ENCODE measurements around the gene ROR2.

ROR2 gene

DNA sequence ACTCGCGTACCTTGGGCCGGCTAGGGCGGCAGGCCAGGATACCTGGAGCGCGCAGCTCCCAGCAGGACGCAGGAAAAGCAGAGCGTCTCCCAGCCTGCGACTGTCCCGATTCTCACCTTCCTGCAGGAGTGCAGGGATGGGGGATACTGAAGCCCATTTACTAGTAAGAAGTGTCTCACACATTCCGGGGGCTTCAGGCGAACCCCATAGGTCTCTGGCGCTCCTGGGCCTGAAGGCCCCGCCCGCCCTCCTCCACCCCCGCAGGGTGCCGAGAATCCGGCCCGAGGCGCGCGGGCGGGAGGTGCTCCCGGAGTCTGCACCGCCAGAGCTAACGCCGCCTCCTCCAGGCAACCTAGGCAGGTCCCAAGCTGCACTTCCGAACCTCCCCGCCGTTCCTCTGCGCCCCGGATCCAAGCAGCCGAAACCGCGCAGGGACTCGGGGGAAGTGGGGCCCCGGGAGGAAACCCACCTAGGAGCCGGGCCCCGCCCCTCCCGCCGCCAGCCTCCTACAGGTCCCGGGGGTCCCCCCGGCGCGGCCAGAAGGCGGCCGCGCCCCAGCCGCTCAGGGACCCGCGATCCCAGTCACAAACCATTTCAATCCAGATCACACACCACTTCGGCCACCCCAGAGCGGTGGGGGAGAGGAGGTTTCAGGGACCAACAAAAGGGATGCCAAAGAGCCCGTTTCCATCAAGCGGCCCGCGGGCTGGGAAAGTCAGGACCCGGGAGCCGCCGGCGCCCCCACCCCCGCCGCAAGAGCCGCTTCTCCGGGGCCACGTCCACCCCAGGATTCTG lies 1.2 kb downstream of the ROR2 start:
- DNase-seq: no peak

DNA sequence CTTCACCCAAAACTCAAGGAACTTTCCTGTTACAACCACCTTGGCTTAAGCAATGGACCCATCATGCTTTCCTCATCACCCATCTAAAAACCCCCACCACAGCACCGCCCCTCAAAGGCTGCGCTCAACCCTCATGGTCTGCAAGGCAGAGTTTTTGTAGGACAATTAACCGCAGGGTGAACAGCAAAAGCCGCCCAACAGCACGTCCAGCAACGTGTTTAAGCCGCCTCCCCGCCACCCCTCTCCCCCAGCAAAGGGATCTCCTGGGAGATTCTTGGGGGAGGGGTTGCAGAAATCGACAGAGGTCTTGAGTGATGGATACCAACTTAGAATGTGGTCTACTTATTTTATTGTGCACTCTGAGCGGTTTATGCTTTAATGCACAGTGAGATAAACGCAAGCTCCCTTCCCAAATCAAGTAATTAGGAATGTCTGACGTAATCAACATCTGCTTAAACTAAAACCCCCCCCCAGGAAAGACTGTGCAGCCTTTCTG lies 1.9 kb downstream of the ROR2 start:
- no peak for DNase-seq

DNA sequence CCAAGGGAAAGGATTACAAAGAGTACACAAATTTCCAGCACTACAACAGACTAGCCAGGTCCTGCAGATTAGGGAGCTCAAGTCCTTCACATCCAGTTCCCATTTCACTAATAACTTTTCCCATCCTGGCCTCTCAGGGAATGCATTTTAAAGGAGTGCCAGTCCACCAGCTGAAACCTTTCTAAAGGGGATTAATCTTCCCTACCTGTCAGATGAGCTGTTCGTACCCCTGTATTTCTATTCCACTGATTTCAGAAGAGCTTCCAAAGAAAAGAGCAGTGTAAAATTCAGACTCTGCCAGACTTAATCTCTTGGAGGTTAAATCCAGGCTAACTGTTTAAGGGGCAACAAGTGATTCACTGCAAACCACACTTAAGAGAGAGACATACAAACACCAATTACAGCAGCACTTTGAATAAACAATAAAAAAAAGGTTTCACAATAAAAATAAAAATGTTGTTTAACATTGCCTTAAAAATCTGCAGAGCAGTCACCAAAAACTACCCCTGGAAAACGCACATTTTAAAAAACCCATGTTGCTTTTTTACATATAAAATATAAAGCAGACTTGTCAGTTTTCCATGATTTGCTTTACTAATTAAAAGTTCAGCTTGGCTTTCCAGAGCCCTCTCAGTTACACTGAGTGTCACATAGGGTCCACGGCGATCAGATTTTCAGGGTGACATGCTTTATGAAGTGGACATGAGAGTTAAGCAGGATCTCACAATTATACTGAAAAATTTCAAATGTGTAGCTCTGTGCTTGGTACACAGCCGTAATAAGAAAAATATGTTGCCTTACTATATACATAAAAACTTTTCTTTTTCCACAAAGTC lies 3.2 kb downstream of the ROR2 start:
- DNase-seq: no peak

DNA sequence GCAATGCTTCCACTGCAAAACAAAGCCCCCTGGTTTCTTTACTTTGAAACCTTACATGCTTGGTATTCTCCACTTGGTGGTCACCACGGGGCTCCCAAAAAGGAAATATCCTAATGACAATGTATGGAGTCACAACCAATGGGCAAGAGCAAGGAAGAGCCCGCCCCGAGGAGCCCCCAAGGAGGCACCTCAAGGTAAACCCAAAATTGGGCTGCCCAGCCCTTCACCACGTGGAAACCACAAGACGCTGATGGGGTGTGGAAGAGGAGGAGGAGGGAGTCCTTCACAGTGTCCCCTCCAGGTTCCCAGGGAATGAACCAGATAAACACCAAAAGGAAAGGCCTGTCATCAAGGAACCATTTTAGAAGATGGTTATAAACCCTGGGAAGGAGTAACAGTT lies 3.8 kb downstream of the ROR2 start:
- no peak for DNase-seq

DNA sequence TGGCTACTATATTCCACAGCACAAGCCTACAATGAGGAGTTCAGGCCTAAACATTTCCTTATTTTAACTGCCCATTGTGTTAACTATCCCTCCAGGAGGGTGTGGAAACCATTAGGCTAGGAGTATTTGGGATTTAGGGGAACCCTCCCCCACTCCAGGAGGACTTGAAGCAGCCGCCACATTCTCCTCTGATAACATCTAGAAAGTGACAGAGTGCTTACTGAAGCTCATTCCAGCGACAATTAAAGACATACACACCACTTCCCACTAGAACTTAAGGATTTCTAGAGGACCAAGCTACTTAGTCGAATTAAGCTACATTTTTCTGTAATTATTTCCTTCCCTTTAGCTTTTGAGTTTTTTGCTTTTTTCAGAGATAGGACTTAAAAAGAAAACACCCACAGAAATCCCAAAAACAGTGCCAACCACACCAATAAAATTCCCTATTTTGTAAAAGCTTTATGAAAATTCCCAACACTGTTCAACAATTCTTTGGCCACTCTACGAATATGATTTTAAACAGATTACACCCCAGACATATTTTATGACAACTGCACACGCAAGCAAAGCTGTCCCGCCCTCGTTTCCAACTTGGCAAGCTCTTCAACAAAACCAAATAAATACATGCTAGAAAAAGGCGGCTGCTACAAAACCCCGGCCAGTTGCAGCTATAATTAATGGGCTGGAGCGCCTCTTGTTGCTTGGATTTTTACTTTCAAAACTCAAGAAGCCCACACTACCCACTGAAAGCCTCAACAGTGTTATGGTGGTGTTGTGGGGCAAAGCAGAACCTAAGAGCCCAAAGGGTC lies 4.5 kb downstream of the ROR2 start:
- DNase-seq: no peak

DNA sequence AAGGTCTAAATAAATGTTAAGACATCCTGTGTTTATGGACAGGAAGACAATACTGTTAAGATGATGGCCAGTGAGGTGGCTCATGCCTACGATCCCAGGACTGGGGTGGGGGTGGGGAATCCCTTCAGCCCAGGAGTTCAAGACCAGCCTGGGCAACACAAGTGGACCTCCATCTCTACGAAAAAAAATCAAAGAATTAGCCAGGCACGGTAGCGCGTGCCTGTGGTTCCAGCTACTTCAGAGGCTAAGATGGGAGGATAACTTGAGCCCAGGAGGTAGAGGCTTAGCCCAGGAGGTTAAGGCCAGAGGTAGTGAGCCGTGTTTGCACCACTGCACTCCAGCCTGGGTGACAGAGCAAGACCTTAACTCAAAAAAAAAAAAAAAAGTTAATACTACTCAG lies 5.3 kb downstream of the ROR2 start:
- DNase-seq: no peak

DNA sequence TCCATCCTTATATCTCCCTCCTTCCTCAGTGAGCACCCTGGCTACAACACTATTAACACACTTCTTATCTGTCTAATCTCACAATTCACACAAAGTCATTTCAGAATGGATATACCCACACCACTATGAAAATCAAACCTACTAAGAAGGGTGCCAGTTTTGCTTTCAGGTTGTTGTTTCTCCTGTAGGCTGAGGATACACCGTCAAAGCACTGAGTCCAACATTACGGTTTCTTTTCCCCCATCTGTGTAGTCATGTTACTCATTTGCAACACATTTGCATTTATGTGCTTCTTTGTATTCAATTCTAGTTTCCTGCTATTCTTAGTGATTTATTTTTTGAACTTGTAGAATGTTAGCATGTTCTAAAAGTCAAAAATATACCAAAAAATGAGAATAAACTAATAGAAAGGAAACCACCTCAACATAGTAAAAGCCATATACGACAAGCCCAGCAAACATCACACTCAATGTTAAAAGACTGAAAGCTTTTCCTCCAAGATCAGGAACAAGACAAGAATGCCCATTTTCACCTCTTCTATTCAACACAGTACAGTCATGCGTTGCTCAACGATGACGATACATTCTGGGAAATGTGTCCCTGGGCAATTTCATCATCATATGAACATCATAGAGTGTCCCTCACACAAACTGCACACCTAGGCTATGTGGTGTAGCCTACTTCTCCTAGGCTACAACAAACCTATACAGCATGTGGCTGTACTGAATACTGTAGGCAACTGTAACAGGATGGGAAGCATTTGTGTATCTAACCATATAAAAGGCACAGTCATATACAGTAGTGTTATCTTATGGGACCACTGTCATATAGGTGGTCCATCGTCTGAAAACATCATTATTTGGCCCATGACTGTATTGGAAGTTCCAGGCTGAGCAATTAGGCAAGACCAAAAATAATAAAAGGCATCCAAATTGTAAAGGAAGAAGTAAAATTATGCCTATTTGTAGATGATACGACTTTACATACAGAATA lies 6.3 kb downstream of the ROR2 start:
- no peak for DNase-seq

DNA sequence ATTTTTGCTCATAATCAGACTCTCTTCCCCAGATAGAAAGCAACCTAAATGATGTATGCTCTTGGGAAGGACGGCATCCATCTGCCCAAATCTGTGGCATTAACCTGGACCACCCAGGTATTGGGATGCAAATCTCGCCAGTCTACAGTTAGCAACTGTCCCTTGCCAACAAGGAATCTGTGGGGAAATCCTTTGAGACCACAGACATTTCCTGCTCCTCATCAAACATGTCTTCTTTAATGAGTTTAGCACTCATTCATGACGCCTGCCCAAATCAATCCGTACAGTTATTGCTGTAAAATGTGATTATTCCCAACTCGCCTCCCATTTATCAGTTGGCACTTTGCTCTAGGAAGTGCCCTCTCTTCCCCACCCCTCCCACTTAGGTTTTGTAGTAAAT lies 7.8 kb downstream of the ROR2 start:
- DNase-seq: no peak

DNA sequence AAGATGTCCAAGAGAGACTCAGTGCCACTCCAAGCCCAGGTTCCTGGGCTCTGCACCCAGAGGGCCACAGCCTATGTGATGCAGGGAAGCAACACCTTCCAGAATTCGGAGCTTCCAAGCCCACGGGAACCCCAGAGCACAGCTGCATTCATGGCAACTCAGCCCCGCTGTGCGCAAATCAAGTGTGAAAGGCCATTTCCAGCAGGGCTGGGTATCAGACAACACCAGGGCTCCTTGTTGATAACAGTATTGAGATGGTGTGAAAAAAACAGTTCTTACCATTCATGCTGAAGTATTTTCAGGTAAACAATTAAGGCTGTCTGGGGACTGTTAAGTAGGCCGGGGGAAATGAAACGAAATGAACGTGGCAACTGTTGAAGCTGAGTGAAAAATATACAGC lies 10.1 kb downstream of the ROR2 start:
- no peak for DNase-seq

DNA sequence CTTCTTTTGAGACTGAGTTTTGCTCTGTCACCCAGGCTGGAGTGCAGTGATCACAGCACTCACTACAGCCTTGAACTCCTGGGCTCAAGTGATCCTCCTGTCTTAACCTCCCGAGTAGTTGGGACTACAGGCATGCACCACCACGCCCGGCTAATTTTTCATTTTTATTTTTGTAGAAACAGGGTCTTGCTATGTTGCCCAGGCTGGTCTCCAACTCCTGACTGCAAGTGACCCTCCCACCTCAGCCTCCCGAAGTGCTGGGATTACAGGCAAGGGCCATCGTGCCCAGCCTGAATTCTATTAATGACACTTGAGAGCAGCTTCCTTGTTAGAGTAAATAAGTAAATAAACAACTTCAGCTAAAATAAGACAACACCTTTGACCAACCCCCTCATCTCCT lies 12.3 kb downstream of the ROR2 start:
- DNase-seq: no peak

DNA sequence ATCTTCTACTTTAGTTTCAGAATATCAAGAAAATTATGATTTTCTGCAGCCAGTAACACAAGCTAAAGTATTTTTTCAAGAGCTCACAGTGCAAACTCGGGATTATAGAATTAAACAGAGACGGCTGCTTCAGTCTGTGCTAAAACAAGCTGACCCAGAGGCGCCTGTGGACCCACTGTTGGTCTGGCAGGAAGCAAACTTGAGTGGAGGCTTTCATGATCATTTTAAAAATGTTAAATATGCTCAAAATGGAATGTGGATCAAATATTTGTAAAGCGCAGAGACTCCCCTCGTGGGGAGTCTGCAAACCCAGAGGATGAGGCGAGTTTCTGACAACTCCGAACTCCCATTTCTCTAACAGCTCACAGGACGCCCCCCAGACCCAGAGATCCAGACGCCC lies 13.0 kb downstream of the ROR2 start:
- no peak for DNase-seq

DNA sequence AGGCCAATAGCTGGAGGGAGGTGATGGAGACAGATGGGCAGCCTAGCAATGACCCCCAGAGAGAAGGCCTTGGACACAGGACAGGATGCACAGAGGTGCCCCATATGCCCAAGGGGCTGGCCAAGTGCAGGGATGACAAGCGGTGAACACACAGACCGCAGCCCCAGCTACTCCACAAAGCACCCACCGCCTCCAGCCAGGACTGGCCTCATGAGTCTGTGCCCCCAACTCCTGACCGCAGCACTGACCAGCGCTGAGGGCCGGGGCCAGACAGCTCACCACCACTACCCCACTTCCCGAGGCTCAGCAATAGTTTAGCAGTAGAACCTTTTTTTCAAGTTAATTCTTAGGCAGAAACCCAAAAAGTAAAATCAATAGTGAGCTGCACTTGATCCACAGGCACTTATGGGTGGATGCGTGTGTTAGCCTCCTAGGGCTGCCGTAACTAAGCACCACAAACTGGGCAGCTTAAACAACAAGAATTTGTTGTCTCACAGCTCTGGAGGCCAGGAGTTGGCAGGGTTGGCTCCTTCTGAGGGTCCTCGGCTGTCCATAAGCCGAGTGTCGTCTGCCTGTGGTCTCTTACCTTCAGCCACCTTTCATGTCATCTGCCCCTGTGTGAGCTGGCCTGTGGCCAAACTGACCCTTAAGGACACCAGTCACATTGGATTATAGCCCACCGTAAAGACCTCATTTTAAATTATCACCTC lies 14.1 kb downstream of the ROR2 start:
- no peak for DNase-seq

DNA sequence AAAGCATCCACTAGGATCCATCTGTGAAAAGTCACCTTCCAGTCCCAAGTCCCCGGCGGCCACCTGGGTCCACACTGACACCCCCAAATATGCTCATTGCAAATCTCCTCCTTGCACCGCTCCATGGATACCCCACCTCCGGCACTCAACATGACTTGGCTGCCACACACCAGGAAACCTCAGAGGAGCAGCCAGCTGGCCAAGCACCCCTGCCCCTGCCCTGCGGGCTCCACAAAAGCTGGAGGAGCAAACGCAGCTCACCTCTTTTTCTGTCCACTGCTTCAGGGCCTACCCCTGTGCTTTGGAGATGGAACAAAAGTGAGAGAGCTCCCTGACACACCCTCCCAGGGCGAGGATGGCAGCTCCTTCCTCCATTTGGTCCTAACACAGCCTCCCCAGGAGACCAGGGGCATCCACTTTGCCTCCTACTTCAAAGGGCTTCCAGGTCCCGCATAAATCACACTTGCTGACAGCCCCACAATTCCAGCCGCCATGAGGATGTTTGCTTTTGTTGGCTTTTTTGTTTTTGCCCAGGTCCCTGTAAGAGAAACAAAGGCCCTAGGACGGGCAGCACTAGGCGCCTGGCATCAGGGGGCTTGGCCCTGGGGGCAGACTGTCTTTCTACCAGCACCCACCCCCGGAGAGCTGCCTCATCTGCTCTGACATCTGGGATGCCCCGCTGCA lies 14.8 kb downstream of the ROR2 start:
- DNase-seq: no peak

DNA sequence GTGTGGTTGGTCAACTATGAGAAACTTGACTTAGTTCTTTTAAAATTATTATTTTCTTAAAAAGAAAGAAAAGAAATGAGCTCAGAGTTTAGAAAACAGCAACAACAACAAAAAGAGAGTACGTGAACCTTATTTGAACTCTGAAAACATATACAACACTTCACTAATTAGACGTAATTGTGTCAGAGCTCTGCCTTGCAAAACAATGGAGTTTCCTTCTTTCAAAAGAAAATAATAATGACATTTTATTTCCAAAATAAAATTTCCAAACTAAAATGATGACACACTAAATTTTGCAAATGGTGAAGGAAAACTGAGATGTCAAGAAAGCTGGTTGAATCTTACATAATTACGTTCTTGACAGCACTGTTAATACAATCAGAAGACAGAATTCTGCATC lies 15.4 kb downstream of the ROR2 start:
- DNase-seq: no peak

DNA sequence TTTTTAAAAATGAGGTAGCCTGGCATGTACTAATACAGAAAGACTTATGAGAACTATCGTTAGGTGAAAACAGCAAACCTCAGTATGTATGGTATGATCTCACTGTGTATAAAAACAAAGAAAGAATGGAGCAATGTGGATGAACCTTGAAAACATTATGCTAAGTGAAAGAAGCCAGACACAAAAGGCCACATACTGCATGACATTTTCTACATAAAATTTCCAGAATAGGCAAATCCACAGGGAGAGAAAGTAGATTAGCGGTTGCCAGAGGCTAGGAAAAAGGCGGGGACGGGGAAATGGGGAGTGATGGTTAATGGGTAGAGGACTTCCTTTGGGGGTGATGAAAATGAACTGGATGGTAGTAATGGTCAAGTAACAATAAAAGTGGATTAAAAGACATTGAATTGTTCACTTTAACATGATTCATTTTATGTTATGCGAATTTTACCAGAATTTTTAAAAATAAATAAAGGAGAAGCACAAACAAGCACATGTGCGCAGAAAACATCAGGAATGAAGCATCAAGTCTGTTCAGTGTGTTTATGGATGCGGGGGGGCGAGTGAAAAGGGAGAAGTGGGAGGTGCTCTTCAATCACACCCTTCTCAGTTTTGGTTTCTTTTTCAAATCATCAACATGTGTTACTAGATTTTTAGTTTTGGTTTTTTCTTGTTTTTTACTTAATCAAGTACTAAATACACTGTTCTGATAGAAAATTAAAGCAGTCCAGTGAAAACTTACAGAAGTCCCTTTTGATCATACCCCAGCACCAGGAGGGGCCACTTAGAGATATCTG lies 16.3 kb downstream of the ROR2 start:
- DNase-seq: no peak

DNA sequence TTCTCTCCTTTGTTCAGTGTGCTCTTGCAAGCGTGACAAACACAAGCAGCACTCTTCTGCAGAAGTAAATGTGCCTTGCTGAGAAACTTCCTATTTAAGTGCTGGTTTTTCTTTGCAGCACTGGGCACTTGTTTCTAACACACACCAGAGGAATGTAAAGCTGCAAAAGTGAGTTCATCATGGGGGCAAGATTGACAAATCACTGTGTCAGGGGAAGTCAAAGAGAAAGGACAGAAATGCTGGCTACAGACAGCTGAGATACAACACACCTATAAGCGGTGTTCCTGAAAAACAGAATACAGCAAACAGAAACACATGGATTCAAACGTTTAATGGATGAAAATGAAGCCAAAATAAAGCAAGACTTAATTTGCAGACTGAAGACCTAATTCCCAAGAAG lies 19.6 kb downstream of the ROR2 start:
- DNase-seq: no peak

DNA sequence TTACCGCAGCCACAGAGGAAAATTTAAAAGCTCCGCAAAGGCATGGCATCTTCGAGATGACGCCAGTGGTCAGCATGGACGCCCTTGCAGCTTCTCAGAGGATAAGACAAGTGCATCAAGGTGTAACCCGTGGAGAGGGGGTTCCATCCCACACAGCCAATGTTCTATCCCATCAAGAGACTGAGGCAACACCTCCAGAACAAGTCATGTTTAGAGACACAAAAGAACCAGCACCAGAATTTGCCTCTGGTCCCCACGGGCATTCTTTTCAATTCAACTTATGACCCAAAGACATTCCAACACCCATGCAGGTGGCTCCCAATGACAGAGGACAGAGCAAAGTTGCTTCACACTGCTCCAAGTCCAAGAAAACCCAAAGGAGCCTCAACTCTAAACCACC lies 20.7 kb downstream of the ROR2 start:
- DNase-seq: no peak

DNA sequence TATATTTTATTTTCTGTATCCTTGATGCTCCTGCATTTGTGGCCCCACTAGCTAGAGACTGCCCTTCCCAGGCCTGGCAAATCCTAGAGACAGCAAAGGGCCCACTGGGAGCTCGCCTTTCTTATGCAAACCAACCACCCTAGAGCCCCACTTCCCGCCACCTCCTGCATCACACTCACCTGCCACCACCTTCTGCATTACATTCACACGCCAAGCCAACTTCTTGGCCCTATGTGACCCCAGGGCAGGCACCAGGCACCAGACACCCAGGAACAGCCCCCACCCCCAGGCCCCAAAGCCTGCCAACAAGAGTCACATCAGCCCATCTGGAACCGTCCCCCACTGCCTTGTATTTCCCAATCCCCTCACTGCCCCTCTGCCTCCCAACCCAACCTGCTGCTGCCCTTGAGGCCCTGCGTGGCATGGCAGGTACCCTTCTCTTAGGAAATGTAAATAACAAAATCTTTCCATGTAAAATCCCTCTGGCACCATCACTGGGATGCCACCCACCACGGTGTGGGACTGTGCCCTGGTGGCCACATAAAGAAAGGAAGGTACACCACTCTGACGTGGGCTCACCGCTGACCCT lies 22.0 kb downstream of the ROR2 start:
- no peak for DNase-seq

DNA sequence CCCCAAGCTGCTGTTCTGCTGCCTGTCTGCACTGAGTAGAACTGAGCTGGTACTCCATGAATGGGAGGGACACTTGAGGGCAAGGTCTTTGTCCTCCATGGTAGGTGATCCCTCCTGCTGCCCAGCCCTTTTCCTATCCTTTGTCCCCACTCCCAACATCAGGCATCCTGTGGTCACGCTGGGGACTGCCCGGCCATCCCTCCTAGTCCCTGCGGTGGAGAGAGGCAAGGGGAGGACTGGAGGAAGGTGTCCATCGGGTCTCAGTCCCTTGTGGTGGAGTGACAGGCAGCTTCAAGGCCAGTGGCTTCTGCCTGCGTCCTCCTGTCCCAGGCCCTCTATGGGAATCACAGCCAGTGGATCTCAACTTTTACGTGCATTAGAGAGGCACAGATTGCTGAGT lies 25.9 kb downstream of the ROR2 start:
- no peak for DNase-seq

DNA sequence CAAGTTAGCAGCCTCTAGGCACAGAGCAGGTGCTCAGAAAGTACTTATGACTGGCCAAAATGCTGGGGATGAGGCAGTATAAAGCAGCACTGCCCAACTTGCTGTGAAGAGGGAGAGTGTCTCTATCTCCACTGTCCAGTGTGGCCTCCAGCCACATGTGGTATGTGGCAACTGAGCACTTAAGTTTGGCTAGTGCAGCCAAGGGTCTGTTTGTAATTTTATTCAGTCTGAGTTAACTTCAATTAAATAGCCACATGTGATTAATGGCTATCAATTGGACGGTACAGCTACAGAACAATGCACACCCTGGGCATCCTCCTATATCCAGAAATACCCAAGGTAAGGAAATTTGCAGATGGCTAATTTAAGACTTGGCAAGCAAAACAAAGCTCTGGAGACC lies 26.9 kb downstream of the ROR2 start:
- DNase-seq: no peak

Data from CD4-positive, alpha-beta T cell treated with Interleukin-6 for 4 hours (primary cell).